ENCODE data around the gene ADRA2B.
A peak's percentile ranks its signal among the peaks of the same experiment; 100 is the strongest.

Gene ADRA2B

GRCh38 chr2:96116879-96117533, 635 bp upstream of the ADRA2B start:
- peak; percentile 94 for DNase-seq (ENCODE audit: low spot score)

- no peak for DNase-seq (ENCODE audit: low spot score)
Observed at GRCh38 chr2:96115631-96116423, 544 bp downstream of the ADRA2B start.

DNA sequence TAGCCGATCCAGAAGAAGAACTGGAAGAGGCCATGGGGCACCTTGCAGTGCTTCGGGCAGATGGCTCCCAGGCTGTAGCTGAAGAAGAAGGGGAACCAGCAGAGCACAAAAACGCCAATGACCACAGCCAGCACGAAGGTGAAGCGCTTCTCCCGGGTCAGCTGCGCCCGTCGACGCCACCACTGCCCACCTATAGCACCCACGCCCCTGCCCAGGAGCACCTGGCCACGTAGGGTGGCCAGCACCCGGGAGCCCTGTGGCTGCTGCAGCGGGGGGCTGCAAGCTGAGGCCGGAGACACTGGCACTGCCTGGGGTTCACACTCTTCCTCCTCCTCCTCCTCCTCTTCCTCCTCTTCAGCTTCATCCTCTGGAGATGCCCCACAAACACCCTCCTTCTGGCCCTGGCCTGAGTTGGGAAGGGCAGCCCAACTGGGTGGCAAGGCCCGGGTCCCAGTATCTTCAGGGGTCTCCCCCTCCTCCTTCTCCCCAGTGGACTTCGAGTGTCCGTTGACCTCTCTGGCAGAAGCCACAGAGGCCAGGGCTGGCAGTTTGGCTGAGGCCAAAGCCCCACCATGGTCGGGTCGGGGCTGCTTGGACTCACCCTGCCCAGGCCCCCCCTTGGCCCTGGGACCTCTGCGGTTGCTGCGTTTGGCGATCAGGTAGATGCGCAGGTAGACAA, 1.3 kb downstream of the ADRA2B start:
- DNase-seq (ENCODE audit: low spot score), result no peak

DNA sequence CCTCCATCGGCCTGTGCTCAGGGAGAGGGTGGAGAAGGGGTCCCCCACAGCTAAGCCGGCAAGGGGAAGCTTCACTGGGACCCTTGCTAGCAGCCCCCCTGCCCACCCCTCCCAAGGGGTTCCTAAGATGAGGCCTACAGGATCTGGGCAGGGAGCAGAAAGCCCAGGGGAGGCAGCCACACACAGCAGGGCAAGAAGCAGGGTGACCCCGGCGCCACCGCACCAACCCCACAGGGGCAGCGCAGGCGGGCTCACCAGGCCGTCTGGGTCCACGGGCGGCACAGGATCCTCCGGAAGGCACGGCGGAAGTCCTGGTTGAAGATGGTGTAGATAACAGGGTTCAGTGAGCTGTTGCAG, 1.8 kb downstream of the ADRA2B start:
- DNase-seq (ENCODE audit: low spot score), result no peak

- no peak for DNase-seq (ENCODE audit: low spot score)
Observed at GRCh38 chr2:96113951-96114350, 2.4 kb downstream of the ADRA2B start.

DNA sequence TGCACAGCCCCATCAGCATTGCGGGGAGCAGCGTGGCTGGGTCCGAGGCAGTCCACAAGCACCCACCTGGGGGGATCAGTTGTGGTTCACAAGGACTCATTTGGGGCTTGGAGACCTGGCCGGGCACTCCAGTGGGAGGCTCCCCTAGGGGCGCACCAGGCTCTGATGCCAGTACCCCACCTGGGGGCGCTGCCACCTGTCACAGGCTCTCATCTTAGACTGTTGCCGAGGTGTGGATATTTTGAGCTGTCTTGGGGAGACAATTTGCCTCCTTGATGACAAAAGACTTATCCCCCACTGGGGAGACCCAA, 3.0 kb downstream of the ADRA2B start:
- no peak for DNase-seq (ENCODE audit: low spot score)

DNA sequence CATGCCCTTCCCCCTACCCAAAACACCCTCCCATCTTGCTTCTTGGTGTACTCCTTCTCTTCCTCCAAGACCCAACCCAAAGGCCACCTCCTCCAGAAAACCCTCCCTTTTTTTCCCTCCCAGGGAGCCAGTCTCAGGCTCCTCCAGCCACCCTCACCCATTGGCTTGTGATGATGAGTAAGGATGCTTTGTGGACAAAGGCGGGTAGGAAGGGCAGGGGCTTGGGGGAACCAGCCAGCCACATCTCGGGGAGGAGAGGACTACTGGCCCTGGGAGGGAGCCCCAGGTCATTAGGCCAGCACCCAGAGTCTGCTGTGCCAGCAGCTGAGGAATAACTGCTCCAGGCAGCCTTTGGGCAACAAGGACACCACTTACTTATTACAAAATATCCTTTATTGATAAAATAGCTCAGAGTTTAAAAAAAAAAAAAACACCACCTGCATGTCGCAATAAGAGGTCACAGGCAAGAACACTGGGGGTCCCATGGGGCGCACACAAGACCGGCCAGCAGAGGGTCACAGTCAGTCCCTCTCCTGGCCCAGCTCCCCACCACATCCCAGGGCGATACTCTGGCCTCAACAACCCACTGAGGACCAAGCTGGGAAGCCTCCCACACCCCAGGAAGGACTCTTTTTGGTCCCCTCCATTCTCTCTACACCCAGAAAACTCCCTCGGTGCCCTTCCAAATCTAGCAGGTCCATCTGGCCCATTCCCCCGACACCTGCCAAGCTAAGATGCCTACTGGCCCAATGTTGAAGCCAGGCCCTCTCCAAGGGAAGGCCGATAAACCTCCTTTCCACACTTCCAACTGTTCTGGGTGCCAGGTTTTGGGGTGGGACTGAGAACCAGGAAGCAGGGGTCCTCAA, 3.6 kb downstream of the ADRA2B start:
- DNase-seq (ENCODE audit: low spot score), result no peak

DNA sequence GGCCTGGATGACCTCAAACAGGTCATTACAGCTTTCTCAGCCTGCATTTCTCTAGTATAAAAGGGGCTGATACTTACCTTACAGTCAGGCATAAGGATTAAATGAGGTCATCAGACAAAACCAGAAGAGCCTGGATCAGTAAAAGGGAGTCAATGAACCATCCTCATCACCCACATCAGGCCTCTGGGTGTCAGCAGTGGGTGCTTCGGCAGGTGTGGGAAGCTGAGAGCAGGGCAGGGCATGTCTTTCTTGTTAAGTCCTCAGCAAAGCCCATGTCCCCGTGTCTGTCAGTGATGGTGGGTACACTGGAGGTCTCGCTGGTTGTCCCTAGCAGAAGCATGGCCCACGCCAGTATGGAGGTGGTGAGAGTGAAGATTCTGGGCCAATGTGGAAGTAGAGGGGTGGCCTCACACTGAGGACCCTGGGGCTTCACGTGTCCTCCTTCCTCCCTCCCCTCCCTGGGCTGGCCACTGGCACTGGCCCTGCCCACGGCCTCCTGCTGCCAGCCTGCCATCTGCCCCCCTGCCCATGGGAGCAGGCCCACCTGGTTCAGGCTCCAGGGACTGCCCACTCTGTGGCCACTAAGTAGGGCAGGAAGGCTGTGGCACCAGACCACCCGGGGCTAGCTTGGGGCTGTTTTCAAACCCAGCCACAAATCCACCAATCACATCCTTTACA, 4.4 kb downstream of the ADRA2B start:
- DNase-seq (ENCODE audit: low spot score), result no peak

DNA sequence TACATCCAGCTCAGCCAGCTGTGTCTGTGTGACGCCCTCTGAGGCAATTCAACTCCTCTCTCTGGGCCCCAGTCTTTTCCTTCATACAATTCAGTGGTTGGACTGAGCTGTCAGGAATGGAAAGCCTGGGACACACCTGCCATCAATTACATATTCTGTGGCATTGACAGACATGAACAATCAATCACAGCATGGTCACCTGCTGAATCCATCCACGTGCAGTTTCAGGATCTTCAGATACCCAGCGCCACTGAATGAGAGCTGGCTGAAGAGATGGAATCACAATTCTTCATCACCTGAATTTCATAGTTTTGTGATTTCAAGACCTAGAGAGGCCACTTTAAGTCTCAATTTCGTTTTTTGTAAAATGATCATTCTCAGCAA, 5.1 kb downstream of the ADRA2B start:
- DNase-seq (ENCODE audit: low spot score), result no peak

- no peak for DNase-seq (ENCODE audit: low spot score)
Observed at GRCh38 chr2:96110621-96111256, 5.6 kb downstream of the ADRA2B start.

DNA sequence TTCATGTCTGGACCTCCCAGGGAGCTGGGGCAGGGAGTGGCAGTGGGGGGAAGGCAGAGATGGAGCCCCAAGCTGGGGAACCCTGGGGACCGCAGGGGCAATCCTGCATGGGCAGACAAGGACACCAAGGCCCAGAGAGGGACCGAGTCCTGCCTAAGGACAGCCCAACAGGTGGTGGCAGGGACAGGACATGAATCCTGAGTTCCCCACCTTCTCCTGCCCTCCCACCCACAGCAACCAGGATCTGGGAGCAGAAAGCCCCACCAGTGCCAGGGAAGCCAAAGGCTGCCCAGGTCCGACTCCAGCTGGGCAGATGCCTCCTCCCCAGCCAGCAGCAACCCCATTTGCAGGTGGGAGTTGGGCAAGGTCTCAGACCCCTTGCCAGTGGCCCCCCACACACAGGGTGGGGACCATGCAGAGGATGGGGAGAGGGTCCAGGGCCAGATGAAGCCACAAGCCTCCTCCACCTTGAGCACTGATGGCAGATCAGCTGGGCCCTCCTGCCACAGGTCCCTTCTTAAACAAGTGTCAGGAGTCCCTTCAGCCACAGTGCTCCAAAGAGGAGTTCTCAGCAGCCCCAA, 6.3 kb downstream of the ADRA2B start:
- no peak for DNase-seq (ENCODE audit: low spot score)

- DNase-seq (ENCODE audit: low spot score), result no peak
Observed at GRCh38 chr2:96109361-96109680, 7.0 kb downstream of the ADRA2B start.

- no peak for DNase-seq (ENCODE audit: low spot score)
Observed at GRCh38 chr2:96108541-96109360, 7.6 kb downstream of the ADRA2B start.

DNA sequence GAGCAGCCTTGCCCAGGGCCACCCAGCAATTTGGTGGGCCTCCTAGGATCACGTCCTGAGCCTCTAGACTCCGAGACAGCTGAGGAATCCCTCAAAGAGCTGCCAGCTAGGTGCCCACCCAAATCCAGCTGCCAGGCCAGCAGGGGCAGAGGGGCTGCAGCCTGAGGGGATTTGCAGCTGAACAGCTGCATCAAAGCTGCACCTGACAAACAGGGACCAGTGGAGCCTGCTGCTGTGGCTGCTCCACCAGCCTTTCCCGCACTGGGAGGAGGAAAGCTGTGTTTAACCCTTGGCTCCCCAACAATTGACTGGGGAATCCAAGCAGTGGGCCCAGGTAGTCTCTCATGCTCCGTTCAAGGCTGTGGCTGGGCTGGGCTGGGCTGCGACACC, 8.2 kb downstream of the ADRA2B start:
- DNase-seq (ENCODE audit: low spot score), result no peak

GRCh38 chr2:96107708-96108065, 8.7 kb downstream of the ADRA2B start:
- no peak for DNase-seq (ENCODE audit: low spot score)

GRCh38 chr2:96106991-96107707, 9.2 kb downstream of the ADRA2B start:
- DNase-seq (ENCODE audit: low spot score), result no peak

- no peak for DNase-seq (ENCODE audit: low spot score)
Observed at GRCh38 chr2:96105994-96106715, 10.2 kb downstream of the ADRA2B start.

GRCh38 chr2:96105152-96105915, 11.0 kb downstream of the ADRA2B start:
- DNase-seq (ENCODE audit: low spot score), result no peak

Data from HuH-7 (cell line).